GM10248 (cell line): ENCODE results near the gene PBX1.

ENCODE experiments used
- CTCF ChIA-PET: fragments of 300-600 bp; sonication (Branson Sonifier 250); formaldehyde crosslinking; extraction: SDS; loops from one replicate; lab custom pipeline; 2021; ENCODE audit warnings: antibody characterized with exemption; lab: Yijun Ruan, JAX
- POLR2A ChIA-PET: fragments of 350-650 bp; sonication (Branson Sonifier 250); formaldehyde crosslinking; extraction: SDS; loops from one replicate; lab custom pipeline; 2020; ENCODE audit warnings: antibody characterized with exemption; lab: Yijun Ruan, JAX
- DNase-seq: peaks from one replicate; pipeline ENCODE4 v3.0.0; 2012; ENCODE audit errors: extremely low spot score
- TF ChIP-seq, protein P1 (sequence below): IDR thresholded peaks from 2 replicates; pipeline ENCODE4 v1.5.1; 2012; ENCODE audit warnings: mild to moderate bottlenecking, low read depth; ENCODE audit errors: extremely low read depth, missing control alignments, control extremely low read depth

Gene PBX1

DNA sequence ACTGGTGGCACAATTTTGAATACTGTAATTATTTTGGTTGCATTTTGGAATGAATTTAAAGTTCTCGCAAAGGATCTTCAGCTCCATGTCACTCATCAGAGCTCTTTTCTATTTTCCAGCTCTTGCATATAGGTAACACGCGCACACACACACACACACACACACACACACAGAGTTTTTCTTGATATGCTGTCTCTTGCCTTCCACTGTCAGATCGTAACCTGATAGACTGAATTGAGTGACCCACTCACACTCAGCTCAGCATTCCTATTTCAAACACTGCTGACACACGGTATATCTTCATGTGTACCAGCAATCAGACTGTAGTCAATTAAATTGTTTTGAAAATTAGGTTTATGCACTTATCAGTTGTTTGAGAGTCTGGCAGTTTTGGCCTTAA is 214.1 kb downstream of the PBX1 start:
- ChIA-PET CTCF (interaction anchor here (2.0 kb wide), 1 partner anchor 13 kb away, joined by 7 read pairs; no protein-coding TSS in a partner anchor), POLR2A (no interaction called here)
- TF ChIP-seq, protein P1, sequence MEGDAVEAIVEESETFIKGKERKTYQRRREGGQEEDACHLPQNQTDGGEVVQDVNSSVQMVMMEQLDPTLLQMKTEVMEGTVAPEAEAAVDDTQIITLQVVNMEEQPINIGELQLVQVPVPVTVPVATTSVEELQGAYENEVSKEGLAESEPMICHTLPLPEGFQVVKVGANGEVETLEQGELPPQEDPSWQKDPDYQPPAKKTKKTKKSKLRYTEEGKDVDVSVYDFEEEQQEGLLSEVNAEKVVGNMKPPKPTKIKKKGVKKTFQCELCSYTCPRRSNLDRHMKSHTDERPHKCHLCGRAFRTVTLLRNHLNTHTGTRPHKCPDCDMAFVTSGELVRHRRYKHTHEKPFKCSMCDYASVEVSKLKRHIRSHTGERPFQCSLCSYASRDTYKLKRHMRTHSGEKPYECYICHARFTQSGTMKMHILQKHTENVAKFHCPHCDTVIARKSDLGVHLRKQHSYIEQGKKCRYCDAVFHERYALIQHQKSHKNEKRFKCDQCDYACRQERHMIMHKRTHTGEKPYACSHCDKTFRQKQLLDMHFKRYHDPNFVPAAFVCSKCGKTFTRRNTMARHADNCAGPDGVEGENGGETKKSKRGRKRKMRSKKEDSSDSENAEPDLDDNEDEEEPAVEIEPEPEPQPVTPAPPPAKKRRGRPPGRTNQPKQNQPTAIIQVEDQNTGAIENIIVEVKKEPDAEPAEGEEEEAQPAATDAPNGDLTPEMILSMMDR = no peak
- no peak for DNase-seq

DNA sequence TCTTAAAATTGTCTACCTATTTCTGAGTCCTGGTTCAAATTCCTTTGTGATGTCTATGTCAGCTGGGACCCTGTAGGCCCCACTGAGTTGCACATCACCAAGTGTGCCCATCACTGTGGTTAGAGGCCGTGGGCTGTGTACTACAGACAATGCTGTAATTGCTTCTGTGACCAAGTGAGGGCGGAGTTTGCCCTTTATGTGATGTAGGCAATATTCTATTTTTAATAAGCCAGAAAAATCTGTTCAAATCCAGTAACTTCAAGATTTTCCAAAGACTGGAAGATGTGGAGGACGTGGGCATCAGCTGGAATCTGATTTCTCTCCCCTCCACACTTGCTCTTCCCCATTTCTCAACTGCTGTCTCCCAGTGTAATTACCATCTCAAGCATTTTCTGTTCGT is 215.4 kb downstream of the PBX1 start:
- DNase-seq = no peak
- POLR2A ChIA-PET = no interaction called here
- CTCF ChIA-PET = interaction anchor here (2.0 kb wide), 1 partner anchor 12 kb away, joined by 7 read pairs; no protein-coding TSS in a partner anchor
- TF ChIP-seq, protein P1 = no peak

DNA sequence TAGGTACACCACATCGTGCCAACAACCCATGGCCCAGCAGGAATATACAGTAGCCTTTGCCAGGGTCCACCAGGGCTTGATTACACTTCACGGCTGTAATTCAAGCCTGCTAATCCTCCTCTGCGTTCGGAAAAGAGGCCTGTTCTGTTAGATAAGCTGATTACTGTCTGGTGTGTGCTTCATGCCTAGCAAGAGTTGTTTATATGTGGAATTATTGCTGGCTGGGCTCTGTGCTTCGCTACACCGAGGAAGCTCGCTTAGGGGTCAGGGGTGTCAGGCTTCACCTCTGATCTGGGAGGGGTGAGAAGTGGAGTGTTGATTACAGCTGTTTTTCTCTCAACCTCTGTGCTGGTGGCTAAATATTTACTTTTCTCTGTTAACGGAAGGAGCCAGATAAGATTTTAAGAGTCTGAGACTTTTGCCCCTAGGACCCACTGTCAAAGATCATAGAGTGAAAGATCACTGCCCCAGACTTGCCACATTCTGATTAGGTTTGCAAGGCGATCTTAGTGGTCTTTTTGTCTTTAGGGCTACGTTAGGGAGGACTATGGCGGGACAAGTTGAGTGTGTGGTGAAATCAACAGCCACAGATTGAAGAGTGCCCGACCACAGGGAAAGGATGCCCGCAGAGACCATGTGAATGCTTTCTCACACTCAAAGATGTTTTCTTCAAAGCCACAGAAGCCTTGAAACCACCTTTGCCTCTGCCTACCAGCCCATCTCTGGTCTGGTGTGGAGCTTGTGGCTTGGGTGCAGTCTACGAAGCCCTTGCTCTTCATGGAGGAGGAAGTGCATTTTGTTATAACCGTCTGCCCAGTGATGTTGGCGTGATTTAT is 216.1 kb downstream of the PBX1 start:
- TF ChIP-seq, protein P1 = no peak
- POLR2A ChIA-PET = no interaction called here
- CTCF ChIA-PET = no interaction called here
- DNase-seq = no peak

DNA sequence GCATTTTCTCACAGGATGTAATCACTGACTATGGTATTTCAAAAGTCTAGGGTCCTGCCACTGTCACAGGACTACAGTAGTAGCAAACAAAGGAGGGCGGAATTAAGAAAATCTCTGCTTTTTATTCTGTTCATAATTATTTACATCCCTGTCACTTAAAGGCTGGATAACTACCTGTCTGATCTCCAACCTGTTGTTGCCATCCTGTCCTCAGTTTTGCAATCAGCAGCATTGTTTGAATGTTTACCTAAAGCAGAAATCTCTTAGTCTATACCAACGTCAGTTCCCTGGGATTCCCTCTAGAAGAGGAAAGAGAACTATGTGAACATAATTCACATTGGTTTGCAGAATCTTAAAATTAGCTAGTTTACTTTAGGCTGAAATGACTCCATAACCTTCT is 218.5 kb downstream of the PBX1 start:
- TF ChIP-seq, protein P1 = no peak
- DNase-seq = no peak
- POLR2A ChIA-PET = no interaction called here
- CTCF ChIA-PET = interaction anchor here (1.8 kb wide), 1 partner anchor 10 kb away, joined by 4 read pairs; no protein-coding TSS in a partner anchor

DNA sequence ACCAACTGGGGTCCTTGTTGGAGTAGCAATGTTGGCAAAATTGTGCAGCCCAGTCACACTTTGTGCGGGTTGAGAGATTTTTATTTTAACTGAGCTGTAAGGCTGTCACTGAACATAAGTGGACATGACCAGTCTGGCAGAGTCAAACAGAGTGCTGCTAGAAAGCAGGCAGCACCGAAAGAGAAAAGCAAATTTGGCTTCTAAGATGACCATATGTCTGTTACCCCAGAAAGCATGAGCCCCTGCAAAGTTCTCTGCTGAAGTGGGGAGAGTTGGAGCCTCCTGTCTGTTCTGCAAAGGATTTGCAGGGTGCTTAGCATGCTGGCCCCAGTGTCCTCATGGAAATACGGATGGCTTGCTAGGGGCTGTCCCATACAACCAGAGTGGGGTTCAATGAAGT is 220.4 kb downstream of the PBX1 start:
- ChIA-PET POLR2A (no interaction called here), CTCF (no interaction called here)
- TF ChIP-seq, protein P1 = no peak
- DNase-seq = no peak

DNA sequence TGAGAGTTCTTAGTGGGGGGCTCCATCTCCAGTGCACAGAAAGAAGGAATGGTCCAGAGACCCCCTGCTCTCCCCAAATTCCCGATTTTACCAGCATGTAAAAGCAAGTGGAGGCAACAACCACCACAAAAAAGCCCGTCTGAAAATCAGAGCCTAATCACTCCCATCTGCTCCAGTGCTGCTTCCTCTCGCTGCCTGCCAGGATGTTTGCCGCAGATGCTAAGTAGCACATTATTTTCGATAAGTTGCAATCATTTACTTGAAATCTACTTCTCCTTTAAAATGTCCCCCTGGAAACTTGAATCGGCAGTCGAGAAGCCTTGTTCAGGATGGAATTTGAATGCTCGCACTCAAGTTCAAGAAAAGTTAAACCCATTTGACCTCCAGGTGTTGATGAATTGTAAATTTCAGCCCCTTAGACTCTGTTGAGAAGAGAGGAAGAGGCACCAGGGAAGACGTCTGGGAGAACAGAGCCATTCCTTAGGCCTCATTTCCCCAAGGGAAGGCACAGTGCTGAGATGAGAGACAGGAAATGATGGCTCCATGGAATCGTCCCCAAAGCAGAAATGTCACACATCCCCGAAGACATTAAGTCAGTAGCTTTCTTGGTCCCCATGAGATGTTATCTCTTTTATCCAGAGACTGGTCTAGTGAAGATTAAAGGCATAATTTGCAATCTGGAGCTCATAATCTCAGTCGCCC is 221.3 kb downstream of the PBX1 start:
- ChIA-PET CTCF (interaction anchor here (0.7 kb wide), 1 partner anchor 11 kb away, joined by 3 read pairs; no protein-coding TSS in a partner anchor), POLR2A (no interaction called here)

More for the DNA sequence above, 221.3 kb downstream of the PBX1 start:
- TF ChIP-seq, protein P1 = no peak
- no peak for DNase-seq
